SK-MEL-5 (cell line): ENCODE results near the gene UGGT1. TPM values are rescaled to one million over a fixed set of nuclear protein-coding genes. Genes with fewer than 3 reads are reported as not detected.
"Not testable (repeated sequence)": the region's sequence is repeated elsewhere in the genome, so short reads cannot be mapped to it uniquely, and the experiment has no call there.

Experiments
- DNase-seq: peaks from one replicate; pipeline ENCODE4 v3.0.0-alpha.2; 2016; ENCODE audit warnings: low read depth, low spot score
- in situ Hi-C: cut with HindIII; loops from 2 replicates; pipeline ENCODE4 v1.10.0; 2016; ENCODE audit warnings: low sequenced_read_pairs, high pct_unique_total_duplicates, low pct_unique_long_range_greater_than_20kb
- total RNA-seq: library from RNA; depleted of rRNA; stranded (reverse); fragments of >200 nt; shearing (Covaris generic); gene quantifications from 2 replicates; pipeline ENCODE4 v1.2.3, GENCODE V29; 2014

The UGGT1 gene
- total RNA-seq, 1 experiment from 2014 or later: 52.3 TPM

DNA sequence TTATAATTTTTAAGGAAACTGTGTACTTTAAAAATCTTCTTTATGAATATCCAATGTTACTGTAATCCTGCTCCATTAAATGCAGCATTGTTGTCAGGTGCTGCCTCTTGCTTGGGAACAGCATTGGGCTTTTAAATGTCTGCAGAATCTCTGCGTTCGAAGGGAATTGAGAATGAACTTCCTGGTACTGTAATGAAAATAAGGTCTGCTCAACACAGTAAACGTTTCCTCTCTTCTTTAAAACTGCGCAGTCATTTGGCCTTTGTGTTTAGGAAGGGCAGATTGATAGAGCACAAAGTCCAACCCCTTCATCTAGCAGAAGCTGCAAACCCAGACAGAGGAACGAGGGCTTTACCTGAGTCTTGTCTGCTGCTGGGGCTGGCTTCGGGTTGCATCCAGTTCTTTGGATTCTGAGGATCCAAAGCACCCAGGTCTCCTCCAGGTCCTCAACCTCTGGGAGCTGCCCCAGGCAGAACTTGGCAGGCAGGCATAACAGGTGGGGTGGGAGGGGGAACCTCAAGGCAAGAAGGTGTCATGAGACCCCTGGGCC, 104.5 kb downstream of the UGGT1 start:
- in situ Hi-C loops: no loop called here

GRCh38 chr2:128196026-128196425, 105.0 kb downstream of the UGGT1 start:
- DNase-seq: no peak
- in situ Hi-C loops: no loop called here

More for the DNA sequence above, 104.5 kb downstream of the UGGT1 start:
- DNase-seq: no peak

DNA sequence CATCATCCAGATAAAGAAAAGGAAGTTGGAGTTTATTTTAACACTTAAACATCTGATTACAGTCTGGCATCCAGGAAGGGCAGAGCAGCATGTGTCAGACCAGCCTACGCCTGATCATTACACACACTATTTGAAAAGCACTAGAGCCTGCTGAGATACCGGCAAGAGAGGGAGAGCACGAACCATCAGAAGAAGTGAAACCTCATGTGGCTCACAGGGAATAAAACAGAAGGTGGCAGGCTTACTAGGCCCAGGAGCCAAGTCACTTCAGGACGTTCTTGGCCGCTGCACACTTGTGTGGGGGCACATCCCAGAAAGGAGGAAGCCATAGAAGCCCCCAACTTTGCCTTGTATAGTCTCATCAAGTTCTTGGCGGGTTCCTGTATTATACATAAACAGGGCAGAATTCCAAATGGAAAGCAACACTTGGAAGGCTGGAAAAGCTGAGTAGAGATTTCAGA, 105.5 kb downstream of the UGGT1 start:
- DNase-seq: no peak
- in situ Hi-C loops: no loop called here

- no peak for DNase-seq
- in situ Hi-C loops: no loop called here
Observed at GRCh38 chr2:128197059-128197458, 106.1 kb downstream of the UGGT1 start.

GRCh38 chr2:128198656-128199055, 107.7 kb downstream of the UGGT1 start:
- in situ Hi-C loops: no loop called here
- DNase-seq: no peak

- no peak for DNase-seq
- in situ Hi-C loops: no loop called here
Observed at GRCh38 chr2:128199141-128199540, 108.1 kb downstream of the UGGT1 start.

DNA sequence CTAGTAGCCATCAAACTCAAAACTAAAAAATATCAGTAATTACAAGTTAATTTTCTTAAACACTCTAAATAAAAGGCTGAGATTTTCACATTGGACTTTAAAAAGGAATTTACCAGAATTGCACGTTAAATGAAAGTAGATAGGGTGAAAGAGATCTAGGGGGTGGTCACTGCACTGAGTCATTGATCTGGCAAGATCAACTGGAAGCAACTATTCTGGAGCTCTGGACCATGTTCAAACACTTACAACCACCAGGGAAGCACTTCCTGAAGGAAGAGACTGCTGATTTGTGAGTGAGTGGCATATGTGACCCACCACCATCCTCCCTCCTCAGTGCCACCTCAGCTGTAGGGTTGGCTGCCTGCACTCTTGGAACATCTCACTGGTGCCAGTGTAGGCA, 111.8 kb downstream of the UGGT1 start:
- in situ Hi-C loops: no loop called here
- DNase-seq: no peak

DNA sequence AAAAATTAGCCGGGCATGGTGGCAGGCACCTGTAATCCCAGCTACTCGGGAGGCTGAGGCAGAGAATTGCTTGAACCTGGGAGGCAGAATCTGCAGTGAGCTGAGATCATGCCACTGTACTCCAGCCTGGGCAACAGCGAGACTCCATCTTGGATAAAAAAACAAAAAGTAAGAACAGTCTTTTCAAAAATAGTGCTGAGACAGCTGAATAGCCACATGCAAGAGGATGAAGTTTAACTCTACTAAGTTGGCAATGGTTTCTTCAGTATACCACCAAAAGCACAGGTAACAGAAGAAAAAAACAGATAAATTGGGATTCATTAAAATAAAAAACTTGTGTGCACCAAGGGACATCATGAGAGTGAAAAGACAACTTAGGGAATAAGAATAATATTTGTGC, 115.2 kb downstream of the UGGT1 start:
- in situ Hi-C loops: no loop called here
- DNase-seq: no peak

- DNase-seq: no peak
- in situ Hi-C loops: no loop called here
Observed at GRCh38 chr2:128208023-128208422, 117.0 kb downstream of the UGGT1 start.

GRCh38 chr2:128208631-128209324, 117.8 kb downstream of the UGGT1 start:
- in situ Hi-C loops: not testable (repeated sequence)

DNA sequence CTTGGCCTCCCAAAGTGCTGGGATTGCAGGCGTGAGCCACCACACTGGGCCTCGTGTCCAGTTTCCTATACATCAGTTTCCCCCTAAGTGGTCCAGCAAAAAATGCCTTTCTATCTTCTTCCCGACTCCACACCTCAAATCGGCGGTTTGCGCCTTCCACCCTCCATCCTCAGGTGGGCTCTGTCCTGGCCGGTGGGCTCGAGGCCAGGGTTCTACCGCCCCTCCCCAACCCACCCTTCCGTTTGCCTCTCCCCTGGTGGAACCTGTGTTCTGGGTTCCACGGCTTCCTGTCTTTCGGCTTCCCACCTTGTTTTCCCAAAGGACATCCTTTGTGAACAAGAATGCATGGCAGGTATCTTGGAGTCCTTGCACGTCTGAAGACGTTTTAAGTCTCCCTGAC, 123.3 kb downstream of the UGGT1 start:
- no peak for DNase-seq
- in situ Hi-C loops: no loop called here

More at GRCh38 chr2:128208631-128209324, 117.8 kb downstream of the UGGT1 start:
- not testable (repeated sequence) for DNase-seq

GRCh38 chr2:128214866-128215460, 124.0 kb downstream of the UGGT1 start:
- DNase-seq: no peak
- in situ Hi-C loops: no loop called here

GRCh38 chr2:128215897-128216642, 125.1 kb downstream of the UGGT1 start:
- no peak for DNase-seq
- in situ Hi-C loops: no loop called here

GRCh38 chr2:128217671-128218070, 126.7 kb downstream of the UGGT1 start:
- in situ Hi-C loops: no loop called here
- DNase-seq: no peak

GRCh38 chr2:128219891-128220290, 128.9 kb downstream of the UGGT1 start:
- DNase-seq: no peak
- in situ Hi-C loops: no loop called here

DNA sequence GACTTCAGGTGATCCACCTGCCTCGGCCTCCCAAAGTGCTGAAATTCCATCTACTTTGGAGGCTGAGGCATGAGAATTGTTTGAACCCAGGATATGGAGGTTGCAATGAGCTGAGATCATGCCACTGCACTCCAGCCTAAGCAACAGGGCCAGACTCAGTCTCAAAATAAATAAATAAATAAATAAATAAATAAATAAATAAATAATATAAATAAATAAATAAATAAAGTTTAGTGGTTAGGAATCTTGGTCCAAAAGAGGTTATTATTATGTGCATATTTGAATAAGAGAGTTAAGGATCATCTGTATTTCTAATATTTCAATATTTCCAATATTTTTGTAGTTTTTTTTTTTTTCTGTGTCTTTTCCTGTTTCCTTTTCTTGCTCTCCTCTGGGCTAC, 136.9 kb downstream of the UGGT1 start:
- DNase-seq: no peak
- in situ Hi-C loops: no loop called here

DNA sequence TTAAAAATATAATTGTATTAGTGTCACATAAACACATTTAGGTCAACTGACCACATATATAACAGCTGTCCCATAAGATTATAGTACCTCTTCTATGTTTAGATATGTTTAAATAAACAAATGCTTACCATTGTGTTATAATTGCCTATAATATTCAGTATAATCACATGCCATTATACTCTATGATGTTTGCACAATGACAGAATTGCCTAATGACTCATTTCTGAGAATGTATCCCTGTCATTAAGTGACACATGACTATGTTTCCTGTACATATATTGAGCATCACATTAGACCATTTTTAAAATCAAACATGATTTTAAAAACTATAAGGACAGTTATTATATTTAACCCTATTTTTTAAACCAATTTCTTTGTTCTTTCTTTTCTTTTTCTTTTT, 137.9 kb downstream of the UGGT1 start:
- in situ Hi-C loops: no loop called here
- peak; percentile 39 for DNase-seq
